Hippocampal formation (tissue), 2 donors: ENCODE results near the gene PCSK9.

ENCODE experiments used
- DNase-seq, 2 donors: peaks; one replicate each; lab custom pipeline; 2025; lab: John Stamatoyannopoulos, UW

PCSK9 gene

DNA sequence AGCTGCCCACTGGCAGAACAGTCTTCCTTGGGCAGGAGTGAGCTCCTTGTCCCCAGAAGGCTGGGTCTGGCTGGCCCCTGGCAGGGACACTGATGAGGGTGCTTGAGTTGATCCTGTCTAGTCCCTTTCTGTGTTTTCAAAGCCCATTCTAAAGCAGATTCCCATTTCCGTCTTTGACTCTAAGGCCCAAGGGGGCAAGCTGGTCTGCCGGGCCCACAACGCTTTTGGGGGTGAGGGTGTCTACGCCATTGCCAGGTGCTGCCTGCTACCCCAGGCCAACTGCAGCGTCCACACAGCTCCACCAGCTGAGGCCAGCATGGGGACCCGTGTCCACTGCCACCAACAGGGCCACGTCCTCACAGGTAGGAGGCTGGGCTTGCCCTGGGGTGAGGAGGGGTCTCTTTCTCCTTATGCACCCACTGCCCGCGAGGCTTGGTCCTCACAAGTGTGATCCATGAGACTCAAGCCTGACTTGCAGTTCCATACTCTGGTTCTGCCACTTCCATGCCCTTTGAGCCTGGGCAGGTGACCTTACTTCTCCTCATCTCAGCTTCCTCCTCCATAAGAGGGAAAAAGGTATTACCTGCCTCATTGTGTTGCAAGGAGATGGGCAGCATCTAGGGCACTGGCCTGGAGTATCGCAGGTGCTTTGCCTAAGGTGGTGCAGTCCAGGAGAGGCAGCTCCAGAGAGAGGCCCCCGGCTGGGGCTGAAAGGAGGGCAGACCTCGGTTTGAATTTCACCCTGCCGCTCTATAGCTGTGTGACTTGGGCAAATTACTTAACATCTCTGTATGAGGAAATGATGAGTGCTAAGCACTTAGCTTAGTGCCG lies 20.2 kb downstream of the PCSK9 start:
- no peak for DNase-seq

DNA sequence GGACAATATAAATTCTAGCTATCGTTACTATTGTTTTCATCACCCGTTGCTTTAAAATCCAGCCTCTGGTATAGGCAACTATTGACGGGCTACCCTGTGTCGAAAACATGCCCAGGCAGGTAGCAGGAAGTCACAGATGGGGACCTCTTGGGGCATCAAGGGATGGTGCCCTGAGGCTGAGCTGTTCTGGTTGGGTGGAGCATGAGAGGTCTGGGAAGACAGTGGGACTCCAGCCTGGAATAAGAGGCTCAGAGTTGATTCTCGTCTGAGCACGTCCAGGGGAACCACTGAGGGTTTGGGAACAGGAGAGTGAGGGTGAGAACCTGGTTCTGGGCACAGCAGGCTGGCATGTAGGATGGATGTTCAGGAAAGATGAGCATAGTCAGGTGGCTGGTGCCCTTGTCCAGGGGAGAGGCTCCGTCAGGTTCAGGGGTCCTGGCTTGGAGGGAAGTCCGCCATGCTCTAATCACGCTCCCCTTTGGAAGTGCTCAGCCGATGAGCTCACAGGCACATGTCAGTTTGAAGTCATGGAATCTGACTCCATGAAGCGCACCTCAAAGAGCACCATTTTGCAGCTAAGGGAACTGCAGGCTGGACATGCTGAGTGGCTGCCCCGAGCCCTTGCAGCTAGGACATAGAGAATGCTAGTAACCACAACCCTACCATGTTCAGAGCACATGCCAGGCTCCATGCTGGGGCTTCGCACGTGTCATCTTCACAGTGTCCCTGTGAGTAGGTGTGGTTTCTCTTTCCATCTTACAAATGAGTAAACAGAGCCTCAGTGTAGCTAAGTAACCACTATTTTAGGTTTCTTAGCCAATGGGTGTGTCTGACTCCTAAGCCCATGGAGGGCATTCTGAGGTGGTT lies 21.0 kb downstream of the PCSK9 start:
- DNase-seq, result no peak

DNA sequence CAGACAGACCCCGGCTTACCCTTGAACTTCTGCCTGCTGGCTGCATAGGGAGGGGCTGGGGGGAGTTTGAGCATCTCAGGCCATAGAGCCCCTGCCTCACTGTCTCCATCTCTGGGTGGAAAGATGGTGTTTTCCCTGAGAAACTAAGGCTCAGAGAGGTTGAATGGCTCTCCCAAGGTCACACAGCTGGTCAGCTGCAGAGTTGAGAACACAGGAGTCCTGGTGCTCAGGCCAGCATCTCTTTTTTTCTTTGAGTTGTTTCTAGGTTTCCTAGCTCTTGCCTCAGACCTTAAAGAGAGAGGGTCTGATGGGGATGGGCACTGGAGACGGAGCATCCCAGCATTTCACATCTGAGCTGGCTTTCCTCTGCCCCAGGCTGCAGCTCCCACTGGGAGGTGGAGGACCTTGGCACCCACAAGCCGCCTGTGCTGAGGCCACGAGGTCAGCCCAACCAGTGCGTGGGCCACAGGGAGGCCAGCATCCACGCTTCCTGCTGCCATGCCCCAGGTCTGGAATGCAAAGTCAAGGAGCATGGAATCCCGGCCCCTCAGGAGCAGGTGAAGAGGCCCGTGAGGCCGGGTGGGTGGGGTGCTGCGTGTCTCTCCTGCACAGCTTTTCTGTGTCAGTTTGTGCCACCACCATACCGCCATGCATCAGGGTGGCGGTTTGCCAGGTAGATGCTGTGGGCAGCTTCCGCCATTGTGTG lies 21.8 kb downstream of the PCSK9 start:
- DNase-seq, result no peak

DNA sequence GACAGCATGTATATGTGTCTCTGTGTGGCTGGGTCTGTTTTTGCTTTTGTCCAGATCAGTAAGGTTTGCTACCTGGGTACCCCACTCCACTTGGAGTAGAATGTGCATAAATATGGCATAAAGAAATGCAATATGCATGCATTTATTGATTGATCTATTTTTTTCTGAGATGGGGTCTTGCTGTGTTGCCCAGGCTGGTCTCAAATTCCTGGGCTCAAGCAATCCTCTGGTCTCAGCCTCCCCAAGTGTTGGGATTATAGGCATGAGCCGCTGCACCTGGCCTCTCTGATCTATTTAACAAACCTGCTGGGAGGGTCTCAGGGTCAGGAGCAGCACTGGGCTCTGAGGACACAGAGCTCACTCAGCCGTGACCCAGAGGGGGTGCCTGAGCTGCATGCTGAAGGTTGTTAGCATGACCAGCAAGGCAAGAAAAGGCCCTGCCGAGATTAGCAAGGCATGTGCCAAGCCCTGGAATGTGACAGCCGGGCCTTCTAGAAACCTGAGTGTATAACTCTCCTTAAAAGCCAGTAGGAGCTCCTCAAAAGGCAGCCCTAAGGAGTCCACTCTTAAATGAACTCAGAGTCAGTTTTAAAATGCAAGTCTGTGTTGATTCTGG lies 22.5 kb downstream of the PCSK9 start:
- no peak for DNase-seq

DNA sequence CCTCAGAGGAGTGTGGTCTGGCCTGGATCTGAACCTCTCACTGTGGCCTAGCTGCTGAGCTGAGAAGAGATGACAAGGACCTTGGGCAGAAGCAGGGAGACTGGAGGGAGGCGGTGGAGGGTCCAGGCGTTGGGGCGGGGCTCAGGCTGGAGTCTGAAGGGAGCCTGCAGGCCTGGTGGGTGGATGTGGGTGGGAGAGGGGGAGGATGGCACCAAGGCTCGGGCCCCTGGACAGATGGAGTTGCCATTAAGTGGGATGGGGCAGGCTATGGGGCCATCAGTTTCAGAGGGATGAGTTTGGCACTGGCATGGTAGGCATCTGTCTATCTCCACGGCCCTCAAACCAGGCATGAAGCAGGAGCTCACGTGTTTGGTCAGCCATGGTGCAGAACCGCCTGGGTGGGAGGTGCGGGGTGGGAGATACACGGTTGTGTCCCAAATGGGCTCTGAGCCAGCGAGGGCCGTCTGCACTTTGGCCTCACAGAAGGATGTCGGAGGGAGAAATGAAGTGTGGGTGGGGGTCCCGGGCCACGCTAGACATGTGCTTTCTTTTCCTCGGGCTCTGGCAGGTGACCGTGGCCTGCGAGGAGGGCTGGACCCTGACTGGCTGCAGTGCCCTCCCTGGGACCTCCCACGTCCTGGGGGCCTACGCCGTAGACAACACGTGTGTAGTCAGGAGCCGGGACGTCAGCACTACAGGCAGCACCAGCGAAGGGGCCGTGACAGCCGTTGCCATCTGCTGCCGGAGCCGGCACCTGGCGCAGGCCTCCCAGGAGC lies 23.6 kb downstream of the PCSK9 start:
- no peak for DNase-seq

DNA sequence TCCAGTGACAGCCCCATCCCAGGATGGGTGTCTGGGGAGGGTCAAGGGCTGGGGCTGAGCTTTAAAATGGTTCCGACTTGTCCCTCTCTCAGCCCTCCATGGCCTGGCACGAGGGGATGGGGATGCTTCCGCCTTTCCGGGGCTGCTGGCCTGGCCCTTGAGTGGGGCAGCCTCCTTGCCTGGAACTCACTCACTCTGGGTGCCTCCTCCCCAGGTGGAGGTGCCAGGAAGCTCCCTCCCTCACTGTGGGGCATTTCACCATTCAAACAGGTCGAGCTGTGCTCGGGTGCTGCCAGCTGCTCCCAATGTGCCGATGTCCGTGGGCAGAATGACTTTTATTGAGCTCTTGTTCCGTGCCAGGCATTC lies 24.2 kb downstream of the PCSK9 start:
- DNase-seq, result no peak

DNA sequence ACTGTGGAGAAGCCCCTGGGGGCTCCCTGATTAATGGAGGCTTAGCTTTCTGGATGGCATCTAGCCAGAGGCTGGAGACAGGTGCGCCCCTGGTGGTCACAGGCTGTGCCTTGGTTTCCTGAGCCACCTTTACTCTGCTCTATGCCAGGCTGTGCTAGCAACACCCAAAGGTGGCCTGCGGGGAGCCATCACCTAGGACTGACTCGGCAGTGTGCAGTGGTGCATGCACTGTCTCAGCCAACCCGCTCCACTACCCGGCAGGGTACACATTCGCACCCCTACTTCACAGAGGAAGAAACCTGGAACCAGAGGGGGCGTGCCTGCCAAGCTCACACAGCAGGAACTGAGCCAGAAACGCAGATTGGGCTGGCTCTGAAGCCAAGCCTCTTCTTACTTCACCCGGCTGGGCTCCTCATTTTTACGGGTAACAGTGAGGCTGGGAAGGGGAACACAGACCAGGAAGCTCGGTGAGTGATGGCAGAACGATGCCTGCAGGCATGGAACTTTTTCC lies 24.8 kb downstream of the PCSK9 start:
- DNase-seq, result peak in 1 of 2 donors; percentile 15

DNA sequence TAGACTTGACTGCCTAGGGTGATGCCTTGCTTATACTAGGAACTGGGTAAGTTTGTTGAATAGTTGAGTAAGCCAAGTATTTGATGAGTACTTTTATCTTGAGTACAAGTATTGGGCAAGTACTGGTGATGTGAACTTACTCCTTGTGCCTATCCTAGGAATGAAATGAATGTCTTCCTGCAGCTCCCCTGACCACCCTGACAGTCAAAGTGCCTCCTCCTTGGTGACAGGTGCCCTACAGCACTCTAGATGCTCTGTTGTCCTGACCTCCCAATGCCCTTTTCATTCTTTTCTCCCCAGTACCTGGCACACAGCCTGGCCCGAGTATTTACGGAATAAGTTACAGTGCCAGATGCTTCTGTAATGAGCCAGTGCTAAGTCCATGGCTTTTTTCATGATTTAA lies 25.5 kb downstream of the PCSK9 start:
- DNase-seq, result no peak

DNA sequence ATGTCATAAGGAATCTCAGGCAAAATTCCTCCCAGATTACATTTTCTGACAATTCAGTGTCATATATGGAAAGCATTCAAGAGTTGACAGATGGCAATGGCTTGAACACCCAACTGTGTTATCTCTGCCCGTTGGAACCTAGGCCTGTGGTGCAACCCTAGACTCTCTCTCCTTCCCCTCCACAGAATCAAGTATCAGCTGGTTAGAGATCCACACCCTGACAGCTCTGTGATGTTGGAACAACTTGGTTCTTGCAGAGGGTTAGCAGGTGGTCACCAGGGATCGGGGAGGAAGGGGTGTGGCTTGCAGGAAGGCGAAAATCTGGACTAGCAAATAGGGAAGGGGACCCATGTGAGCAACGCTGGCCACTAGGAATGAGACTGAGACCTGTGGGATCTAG lies 26.3 kb downstream of the PCSK9 start:
- no peak for DNase-seq

DNA sequence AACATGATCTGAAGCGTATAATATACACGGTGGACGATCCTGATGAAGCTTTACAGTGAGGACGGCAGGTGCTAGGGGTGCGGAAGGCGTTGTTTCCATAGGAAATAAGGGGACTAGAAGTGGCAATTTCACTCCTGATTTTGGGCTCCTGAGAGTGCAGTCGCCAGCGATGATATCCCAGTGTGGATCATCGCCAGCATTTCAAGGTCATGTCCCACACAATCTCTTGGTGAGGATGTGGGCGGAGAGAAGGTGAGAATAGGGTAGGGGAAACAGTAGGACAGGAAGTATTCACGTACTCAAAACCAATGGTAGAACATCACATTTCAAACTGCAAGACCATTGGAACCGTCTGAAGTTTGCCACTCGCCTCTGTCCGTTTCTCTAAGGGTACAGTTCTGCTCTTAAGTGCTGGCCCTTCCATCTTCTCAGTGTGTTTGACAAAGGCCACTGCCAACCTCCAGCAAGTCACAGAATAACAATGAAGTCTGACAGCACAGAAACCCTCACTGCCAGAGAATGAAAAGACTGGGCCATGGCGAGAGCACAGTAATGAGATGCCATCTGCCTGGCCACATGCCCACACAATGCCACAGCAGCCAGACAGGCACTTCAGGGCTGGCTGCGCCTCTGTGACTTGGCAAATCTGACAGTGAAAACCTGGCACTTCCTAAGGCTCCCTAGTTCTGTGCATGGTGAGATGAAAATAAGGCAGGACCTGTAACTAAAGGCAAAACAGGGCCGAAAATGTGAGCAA lies 27.9 kb downstream of the PCSK9 start:
- peak; percentile 82 to 89 for DNase-seq

DNA sequence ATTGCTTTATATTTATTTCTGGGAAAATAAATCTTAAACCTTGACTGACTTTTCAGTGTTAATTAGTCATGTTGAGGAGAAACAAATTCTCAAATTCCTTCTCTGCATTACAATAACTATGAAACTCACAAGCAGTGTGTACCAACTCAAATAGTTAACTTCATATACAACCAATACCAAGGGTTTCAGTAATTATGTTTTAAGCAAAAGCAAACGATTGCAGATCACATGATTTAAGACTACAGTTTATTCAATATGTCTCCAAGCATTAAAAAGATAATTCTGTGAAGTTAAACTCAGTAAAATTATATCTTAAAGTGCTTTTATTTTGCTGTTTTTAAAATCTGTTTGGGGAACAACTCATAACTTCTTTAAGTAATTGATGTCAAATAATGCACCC lies 28.6 kb downstream of the PCSK9 start:
- DNase-seq, result no peak

DNA sequence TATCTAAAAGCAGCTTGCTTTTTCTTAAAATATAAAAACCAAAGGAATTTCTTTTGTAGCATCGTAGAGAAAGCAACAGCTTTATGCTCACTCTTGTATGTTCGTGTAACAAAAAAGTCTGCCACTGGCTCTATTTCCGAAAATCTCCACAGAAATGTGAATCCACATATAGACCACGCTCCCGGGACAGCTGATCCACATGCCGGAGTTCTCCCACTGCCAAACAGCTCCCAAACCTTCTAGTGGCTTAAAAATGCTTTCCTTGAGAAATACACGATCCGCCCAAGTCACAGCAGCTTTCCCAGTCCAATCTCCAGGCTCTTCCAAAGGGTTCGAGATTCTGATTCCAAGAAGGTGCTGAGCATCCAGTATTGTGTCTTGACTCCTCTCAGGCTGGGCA lies 29.3 kb downstream of the PCSK9 start:
- DNase-seq, result no peak

DNA sequence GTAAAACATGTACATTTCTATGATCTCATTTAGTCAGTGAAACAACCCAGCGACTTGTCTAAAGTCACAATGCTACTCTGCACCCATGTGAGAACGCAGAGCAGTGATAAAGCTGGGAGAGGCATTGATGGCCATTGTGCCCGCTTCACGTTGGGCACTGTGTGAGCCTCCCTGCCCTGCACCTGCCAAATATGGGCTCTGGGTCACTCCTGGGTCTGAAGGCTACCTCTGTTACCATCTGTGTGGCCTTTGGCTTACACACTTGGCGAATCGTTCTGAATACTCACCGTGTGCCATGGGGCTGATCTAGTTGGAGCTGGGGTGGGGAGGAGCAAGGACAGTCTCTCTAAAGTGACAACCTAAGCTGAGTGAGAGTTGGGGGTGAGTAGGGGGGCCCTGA lies 29.9 kb downstream of the PCSK9 start:
- no peak for DNase-seq

DNA sequence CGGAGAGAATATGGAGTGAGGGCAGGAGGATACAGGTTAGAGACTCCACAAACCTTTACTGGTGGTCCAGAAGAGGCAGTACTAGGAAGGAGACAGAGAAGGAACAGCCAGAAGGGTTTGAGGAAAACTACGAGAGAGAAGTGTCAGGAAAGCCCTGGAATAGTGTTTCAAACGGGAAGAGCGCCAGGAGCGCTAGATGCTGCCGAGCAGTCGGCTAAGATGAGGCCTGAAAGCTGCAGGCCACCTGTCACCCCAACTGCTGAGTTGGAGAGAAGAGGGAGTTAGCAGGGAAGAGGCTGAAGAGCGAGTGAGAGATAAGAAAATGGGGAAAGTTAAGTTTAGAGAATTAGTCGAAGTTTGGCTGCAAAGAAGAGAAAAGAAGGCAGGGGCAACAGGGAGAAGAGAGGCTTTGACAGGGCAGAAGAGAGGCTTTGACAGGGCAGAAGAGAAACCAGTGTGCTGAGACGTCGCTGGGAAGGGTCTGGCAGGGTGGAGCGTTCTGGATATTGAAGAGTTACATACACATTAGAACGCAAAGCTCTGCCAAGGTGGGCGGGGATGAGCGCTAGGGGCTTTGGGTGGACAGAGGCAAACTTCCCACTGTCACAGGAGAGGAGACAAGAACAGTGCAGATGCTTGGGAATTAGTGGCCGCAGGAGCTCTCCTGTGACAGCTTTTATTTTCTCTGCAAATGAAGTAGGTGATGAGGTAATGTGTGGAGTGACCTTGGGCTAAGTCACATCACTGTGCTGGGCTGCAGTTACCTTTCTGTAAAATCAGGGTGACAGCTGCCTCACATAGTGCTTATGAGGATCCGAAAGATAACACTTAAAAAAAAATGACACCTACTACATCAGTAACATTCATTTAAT lies 31.2 kb downstream of the PCSK9 start:
- peak in 1 of 2 donors; percentile 32 for DNase-seq

DNA sequence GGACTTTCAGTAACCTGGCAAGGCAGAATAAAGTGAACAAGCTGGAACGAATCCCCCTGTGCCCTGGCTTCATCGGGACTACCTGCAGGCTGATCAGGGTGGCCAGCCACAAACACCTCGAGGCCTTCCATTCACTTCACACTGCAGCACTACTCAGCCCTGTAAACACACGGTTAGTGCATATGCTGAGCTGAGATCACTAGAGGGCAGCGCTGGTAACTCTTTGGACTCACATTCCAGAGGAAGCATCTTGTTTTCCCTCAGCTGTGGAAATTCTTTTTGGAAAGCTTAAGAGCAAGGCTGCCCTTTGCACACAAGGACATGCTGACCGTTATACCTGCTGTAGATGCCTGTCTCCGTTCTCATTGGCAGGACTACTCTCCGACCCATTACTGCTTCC lies 32.1 kb downstream of the PCSK9 start:
- DNase-seq, result no peak

DNA sequence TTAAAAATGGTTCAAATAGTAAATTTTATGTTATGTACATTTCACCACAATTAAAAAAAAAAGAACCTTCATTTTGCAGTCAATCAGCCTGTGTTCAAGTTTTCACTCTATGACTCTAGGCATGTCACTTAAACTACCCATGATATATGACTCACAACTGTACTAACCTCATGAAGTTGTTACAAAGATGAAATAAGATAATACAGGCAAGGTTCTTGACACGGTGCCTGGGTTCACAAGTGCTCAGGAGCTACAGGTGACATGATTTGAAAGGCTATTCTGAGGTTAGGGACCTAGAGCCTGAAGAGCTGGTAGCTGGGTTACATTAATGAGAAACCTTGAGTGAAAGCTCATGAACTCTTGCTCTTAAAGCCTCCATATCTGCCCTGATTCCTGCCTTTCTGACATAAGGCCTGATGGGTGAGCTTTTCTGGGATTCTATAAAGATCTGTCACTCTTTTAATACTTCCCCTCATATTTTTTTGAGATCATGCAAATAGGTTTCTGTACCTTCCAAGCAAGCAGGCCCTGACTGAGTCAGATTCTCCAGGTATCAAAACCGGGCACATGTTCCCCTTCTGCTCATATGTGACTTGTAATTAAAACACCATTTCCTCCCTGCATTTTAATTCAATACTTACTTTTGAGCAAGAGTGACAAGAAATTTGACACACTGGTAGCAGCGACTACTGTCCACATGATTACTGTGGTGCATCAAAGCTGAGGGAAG lies 34.0 kb downstream of the PCSK9 start:
- DNase-seq, result no peak

DNA sequence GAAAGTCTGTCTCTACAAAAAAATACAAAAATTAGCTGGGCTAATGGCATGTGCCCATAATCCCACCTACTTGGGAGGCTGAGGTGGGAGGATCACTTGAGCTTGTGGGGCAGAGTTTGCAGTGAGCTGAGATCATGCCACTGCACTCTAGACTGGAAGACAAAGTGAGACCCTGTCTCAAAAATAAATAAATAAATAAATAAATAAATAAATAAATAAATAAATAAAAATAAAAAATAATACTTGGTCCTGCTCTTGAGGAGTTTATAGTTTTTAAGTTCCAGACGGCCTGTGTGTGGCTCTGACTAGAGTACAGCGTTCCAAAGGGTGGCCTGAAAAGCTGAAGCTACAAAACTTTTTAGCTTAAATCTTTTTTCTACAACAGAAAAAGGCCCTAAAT lies 35.1 kb downstream of the PCSK9 start:
- no peak for DNase-seq

DNA sequence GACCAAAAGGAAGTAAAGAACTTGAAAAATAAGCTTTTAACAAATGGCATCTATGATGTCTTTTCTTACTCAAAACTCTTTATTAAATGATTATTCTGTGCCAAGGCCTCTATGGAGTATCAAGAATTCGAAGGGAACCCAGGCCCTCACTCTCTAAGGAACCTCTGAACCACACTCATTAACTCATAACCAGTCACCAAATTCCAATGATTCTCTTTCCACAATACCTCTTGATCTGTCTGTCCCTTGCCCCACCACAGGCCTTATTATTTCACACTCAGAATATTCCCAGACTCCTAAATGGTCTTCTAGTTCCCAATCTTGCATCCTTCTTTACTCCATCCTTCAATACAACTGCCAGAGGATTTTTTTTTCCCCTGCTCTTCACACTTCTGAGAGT lies 37.0 kb downstream of the PCSK9 start:
- no peak for DNase-seq

DNA sequence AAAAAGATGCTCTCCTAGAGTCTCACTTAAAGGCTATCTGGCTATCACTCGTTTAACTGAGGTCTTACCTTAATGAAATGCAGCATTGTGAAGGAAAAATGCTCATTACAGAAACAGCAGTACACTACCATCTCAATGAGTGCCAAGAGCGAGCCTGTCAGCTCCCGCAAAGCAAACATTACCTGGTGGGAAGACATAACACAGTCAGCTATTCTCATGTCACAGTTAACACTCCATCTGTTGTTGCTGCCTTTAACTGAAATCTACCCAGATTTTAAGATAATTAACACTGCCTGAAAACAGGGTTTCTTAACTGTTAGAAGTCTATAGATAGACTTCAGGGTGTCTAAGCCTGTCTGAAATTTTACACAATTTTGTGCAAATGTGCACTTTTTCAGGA lies 39.1 kb downstream of the PCSK9 start:
- DNase-seq, result peak in 1 of 2 donors; percentile 9
